ENCODE measurements around the gene NOL6. TPM values are rescaled to one million over a fixed set of nuclear protein-coding genes. Genes with fewer than 3 reads are reported as not detected.
"Not testable (repeated sequence)": the region's sequence is repeated elsewhere in the genome, so short reads cannot be mapped to it uniquely, and the experiment has no call there.

NOL6 gene, protein sequence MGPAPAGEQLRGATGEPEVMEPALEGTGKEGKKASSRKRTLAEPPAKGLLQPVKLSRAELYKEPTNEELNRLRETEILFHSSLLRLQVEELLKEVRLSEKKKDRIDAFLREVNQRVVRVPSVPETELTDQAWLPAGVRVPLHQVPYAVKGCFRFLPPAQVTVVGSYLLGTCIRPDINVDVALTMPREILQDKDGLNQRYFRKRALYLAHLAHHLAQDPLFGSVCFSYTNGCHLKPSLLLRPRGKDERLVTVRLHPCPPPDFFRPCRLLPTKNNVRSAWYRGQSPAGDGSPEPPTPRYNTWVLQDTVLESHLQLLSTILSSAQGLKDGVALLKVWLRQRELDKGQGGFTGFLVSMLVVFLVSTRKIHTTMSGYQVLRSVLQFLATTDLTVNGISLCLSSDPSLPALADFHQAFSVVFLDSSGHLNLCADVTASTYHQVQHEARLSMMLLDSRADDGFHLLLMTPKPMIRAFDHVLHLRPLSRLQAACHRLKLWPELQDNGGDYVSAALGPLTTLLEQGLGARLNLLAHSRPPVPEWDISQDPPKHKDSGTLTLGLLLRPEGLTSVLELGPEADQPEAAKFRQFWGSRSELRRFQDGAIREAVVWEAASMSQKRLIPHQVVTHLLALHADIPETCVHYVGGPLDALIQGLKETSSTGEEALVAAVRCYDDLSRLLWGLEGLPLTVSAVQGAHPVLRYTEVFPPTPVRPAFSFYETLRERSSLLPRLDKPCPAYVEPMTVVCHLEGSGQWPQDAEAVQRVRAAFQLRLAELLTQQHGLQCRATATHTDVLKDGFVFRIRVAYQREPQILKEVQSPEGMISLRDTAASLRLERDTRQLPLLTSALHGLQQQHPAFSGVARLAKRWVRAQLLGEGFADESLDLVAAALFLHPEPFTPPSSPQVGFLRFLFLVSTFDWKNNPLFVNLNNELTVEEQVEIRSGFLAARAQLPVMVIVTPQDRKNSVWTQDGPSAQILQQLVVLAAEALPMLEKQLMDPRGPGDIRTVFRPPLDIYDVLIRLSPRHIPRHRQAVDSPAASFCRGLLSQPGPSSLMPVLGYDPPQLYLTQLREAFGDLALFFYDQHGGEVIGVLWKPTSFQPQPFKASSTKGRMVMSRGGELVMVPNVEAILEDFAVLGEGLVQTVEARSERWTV
- total RNA-seq = 35.7 TPM
- long read RNA-seq, full-length matches to known transcripts = 1 of 31 reads
- long read RNA-seq, partial matches to known transcripts = 23 of 31 reads
- long read RNA-seq, other reads (novel, unspliced or antisense) = 7 of 31 reads

DNA sequence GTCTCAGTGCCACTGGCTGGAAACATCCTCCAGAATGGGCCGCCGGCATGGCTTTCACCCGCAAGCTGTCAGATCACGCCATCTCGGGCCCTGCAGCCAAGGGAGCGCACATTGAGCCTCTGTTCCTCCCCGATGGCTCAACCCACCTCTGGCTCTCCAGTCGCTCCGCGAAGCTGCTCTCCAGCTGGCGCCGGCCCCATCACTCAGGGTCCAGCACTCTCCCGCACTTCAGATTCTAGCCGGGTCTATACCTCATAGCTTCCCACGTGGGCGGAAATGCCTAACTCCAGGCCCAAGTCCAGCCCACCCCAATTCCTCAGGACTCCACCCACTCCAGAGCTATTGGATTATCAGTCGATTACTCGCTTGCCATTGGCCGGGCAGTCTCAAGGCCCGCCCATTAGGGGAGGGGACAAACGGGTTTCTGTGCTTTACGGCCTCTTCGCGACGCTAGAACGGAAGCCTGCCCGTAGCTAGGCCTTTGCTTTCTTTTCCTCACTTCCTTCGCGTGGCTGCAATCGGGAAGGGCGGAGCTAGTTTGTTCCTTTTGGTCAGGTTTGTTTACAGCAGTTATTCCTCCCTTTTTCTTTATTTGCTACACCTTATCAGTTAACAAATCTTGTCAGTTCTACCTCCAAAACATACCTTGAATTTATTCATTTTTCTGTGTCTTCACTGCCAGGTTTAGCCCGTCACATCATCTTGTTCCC, at the start of gene NOL6:
Gene NOL6 (minus strand): TSS at position 282 of the 710 bp plus-strand sequence. CDS start 82 bp downstream, at position 200.
- DNase-seq (ENCODE audit: low spot score) = peak; percentile 96

DNA sequence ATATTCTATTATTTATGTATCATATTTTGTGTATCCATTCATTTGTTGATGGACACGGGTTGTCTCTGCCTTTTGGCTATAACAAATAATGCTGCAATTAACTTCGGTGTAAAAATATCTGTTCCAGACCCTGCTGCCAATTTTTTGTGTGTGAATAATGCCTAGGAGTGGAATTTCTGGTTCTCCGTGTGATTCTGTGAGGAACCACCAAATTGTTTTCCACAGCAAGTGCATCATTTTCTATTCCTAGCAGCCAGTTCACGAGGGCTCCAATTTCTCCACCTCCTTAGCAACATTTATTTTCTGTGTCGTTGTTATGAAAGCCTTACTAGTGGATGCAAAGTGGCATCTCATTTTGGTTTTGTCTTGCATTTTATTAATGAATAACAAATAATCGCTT, 48.1 kb upstream of the NOL6 start:
- not testable (repeated sequence) for DNase-seq (ENCODE audit: low spot score)

DNA sequence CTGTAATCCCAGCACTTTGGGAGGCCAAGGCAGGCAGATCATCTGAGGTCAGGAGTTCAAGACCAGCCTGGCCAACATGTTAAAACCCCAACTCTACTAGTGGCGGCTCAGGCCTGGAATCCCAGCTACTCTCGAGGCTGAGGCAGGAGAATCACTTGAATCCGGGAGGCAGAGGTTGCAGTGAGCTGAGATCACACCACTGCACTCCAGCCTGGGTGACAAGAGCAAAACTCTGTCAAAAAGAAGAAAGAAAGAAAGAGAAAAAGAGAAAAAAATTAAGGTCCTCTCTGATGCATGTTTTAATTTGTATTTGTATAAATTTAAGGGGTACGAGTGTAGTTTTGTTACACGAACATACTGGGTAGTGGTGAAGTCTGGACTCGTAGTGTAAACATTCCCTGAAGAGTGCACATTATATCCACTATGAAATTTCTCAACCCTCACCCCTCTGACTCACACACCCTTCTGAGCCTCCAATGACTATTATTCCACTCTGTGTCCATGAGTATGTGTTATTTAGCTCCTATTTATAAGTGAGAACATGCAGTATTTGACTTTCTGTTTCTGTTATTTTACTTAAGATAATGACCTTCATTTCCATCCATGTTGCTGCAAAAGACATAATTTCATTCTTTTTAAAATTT, 44.3 kb upstream of the NOL6 start:
- DNase-seq (ENCODE audit: low spot score) = not testable (repeated sequence)

DNA sequence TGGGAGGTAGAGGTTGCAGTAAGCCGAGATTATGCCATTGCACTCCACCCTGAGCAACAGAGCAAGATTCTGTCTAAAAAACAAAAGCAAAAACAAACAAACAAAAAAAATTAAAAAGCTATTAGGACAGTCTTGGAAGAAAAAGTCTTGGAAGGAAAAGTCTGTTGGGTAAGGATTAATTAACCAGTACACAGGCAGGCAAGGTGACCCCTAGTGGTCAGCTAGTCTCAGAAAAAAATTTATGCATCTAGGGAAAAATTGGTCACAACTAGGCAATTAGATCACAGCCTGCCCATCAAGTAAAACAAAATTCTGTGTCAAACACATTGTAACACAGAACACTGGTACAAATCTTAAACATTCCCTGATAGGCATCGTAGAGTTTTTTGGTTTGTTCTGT, 43.6 kb upstream of the NOL6 start:
- DNase-seq (ENCODE audit: low spot score) = no peak

DNA sequence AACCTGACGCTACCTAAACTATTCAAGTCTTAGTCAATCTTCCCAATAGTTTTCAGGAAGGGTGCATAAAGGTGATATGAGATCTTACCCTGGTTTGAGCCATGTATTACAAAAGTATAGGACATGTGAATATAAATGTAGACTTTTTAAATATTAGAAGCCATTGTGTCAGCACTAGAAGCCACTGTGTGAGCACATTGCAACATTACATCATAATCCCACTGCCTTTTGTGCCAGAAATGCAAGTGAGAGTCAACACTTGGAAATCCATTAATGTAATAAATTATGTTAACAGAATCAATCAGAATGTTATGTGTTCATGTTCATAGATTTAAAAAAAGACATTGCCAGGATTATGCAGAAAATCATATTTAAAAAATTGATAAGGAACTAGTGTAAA, 42.7 kb upstream of the NOL6 start:
- DNase-seq (ENCODE audit: low spot score) = not testable (repeated sequence)

DNA sequence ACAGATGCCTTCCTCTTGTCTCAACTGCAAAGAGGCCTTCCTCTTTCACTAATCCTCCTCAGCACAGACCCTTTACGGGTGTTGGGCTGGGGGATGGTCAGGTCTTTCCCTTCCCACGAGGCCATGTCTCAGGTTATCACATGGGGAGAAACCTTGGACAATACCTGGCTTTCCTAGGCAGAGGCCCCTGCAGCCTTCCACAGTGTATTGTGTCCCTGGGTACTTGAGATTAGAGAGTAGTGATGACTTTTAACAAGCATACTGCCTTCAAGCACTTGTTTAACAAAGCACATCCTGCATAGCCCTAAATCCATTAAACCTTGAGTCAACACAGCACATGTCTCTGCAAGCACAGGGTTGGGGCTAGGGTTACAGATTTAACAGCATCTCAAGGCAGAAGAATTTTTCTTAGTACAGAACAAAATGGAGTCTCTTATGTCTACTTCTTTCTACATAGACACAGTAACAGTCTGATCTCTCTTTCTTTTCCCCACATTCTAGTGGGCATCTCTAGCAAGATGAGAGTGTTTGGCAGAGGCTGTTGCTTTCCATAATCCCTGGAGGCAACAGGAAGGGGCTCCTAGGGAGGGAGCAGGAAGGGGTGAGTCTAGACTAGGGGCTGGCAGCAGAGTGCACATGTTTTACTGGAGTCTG, 41.7 kb upstream of the NOL6 start:
- not testable (repeated sequence) for DNase-seq (ENCODE audit: low spot score)

DNA sequence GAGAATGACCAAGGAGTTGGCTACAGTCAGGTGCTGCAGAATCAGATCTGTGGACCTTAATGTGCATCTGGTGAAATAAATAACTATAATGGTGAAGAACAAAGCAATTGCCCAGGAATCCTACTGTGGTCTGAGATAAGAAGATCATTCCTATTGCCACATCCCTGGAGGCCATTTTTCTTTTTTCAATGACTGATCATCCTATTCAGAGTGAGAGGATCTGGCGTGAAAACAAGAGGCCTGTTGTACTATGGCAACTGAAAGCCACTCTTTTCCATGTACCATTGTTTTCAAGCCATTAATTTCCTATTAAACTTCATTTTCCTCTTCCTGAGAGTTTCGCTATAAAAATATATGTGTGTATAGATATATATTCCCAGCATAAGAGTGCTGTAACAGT, 38.8 kb upstream of the NOL6 start:
- not testable (repeated sequence) for DNase-seq (ENCODE audit: low spot score)

DNA sequence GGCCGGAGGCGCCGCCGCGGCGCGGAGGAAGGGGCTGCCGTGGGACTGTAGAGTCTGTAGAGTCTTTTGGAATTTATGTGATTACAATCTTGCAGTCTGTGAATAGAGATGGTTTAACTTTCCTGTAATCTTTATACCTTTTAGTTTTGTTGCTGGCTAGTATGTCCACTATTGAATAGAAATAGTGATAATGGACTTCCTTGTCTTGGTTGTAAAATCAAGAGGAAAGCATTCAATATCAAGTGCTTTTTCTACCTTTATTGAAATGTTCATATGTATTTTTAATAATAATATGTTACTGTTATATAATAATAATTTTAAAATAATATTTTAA, 37.4 kb upstream of the NOL6 start:
- DNase-seq (ENCODE audit: low spot score) = not testable (repeated sequence)

DNA sequence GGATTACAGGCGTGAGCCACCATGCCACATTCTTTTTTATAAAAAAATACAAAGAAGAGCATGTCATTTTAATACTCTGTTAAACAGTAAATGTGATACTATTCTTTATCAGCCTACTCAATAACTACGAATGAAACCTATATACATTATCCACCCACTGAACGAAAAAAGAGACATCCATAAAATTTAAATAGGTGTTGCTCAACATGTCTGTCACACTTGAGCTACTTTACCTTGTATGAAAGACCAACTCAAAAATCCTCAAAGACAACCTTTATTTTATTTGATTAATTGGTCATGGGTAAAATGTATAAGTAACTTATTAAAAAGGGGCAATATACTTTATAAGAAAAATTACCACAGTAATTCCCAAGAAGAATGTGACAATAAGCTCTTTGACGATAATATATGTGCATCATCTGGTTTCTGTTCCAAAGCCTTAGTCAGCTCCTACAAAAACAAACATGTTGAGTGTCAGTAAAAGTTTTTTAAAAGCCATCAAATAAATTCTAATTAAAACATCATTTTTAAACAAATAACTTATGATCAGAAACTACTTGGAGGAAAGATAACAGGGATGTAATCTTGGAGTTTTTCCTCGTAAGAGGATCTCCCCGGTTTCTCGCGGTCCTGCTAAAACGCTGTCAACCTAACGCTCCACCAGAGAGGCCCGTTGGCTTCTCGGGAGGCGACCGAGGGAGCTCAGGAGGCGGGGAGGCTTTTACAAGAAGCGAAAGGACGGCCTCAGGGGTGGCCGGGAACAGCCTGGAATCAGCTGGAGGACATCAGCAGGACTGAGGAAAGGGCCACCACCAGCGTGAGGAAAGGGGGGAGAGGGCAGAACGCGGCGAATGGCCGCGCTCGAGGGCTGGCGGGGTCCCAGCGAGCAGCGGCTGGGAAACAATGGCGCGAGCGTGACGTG, 36.8 kb upstream of the NOL6 start:
- no peak for DNase-seq (ENCODE audit: low spot score)

DNA sequence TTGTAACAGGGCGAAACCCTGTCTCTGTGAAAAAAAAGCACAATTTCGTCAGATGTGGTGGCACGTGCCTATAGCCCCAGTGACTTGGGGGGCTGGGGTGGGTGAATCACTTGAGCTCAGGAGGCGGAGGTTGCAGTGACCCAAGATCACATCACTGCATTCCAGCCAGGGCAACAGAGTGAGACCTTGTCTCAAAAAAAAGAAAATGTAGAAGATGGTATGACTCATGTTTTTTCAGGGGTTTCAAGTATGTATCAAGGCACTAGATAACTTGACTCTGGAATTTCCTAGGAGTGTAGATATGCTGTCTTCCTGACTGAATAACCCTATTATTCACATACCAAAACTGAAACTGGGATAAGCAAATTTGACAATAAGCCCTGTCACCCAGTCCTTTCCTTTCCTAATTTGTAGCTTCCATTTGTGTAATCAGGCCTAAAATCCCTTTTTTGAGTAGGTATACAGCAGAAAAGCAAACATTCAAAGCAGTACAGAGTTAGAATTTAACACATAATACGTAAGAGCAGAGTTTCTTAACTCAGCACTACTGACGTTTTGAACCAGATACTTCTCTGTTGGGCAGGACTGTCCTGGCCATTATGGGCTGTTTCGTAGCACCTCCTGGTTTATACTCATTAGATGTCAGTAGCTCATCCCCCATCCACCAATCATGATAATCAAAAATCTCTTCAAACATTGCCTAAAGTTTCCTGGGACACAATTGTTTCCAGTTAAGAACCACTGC, 33.1 kb upstream of the NOL6 start:
- no peak for DNase-seq (ENCODE audit: low spot score)

DNA sequence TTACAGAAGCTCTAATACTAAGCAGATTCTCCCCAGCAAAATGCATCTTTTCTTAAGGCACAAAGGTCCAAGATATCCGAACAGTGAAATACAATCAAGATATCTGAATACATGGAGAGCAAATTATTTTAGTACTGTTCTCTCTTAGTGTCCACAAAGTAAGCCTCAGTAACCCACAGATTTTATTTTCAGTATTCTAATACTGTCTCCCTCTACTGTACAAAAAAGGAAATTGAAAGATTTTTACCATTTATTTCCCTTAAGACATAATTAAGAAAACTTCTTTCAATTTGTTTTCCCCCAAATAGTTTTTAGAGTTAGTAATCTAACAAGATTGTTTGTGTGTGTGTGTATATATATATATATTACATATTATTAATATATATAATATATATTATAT, 24.7 kb upstream of the NOL6 start:
- DNase-seq (ENCODE audit: low spot score) = no peak

DNA sequence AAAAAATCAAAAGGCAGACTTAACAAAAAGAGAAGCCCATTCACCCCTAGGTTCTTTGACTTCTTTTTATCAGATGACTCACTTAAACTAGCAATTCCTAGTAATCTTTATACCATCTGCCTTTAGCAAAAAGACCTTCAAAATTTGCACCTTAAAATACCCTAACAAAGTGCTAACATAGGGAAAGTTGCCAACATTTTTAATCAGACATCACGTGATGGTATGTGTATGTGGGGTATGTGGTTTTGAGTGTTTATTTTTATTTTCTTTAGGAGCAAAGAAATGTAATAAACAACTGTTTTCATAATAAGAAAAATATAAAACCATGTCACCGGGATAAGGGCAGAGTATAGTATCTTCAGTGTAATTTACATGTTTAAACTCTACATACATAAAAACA, 20.1 kb upstream of the NOL6 start:
- DNase-seq (ENCODE audit: low spot score) = not testable (repeated sequence)

DNA sequence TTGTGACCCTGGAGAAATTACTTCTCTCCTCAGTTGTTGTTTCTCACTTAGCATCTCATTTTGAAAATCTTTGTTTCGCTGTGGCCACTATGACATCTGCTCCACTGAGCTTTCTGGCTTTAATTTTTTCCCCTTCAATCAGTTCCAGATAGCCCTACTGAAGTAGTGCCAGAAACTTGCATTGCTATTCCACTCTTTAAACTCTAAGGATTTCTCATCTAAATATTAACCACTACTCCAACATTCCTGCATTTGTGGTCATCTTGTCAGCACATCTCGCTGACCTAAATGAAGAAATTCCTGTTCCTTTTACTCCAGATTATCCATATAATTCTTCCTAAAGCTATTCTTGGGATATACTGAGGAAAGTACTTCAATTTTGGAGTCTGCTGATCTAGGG, 15.3 kb upstream of the NOL6 start:
- no peak for DNase-seq (ENCODE audit: low spot score)

DNA sequence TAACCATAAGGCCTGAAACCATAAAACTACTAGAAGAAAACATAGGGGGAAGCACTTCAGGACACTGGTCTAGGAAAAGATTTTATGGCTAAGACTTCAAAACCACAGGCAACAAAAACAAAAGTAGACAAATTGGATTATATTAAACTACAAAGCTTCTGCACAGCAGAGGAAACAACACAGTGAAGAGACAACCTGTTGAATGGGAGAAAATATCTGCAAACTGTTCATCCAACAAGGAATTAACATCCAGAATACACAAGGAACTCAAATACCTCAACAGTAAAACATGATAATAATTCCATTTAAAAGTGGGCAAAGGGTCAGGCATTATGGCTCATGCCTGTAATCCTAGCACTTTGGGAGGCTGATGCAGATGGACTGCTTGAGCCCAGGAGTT, 11.6 kb upstream of the NOL6 start:
- not testable (repeated sequence) for DNase-seq (ENCODE audit: low spot score)

DNA sequence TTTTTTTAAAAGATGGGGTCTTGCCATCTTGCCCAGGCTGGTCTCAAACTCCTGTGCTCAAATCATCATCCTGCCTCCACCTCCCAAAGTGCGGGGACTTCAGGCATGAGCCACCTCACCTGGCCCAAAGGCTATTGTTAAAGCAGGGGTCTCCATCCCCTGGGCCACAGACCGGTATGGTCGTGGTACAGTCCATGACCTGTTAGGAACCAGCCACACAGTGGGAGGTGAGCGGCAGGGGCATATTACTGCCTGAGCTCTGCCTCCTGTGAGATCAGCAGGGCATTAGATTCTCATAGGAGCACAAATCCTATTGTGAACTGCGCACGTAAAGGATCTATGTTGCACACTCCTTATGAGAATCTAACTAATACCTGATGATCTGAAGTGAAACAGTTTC, 7.3 kb upstream of the NOL6 start:
- no peak for DNase-seq (ENCODE audit: low spot score)

DNA sequence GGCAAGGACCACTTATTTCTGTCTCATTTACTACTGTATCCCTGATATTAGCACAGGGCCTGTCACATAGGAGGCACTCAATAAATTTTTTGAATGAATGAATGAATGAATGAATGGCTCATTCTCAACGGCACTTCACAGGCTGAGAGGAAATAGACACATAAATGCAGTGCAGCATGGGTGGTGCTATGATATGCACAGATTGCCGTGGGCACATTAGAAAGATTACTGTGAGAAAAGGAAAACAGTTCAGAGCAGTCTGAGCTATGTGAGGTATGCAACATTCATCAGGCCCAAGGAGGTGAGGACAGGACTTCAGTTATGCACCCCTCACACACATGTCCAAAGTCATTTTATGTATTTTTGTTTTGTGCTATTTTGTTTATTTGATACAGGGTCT, 6.4 kb upstream of the NOL6 start:
- no peak for DNase-seq (ENCODE audit: low spot score)

DNA sequence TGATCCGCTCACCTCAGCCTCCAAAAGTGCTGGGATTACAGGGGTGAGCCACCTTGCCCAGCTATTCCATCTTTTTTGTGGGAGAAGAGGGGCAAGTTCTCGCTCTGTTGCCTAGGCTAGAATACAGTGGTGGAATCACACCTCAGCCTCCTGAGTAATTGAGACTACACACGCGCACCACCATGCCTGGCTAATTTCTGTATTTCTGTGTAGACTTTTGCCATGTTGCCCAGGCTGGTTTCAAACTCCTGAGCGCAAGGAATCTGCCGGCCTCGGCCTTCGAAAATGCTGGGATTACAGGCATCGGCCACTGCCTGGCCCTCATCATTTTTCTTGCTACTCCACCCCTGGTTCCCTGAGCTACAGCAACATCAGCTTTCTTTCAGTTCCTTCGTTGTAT, 2.8 kb upstream of the NOL6 start:
- peak; percentile 37 for DNase-seq (ENCODE audit: low spot score)

DNA sequence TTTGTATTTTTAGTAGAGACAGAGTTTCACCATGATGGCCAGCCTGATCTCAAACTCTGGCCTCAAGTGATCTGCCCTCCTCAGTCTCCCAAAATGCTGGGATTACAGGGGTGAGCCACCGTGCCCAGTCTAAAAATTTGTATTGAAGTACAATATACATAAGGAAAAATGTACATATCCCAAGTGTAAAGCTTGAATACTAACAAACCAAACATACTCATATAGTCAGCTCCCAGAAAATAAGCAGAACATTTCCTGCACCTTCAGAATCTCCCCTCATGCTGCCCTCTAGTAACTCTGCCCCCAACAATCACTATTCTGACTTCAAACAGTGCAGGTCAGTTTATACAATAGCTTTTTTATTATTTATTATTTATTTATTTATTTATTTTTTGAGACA, 1.6 kb upstream of the NOL6 start:
- no peak for DNase-seq (ENCODE audit: low spot score)
